ENCODE results near the gene CREBRF. TPM values are rescaled to one million over a fixed set of nuclear protein-coding genes. Genes with fewer than 3 reads are reported as not detected.
"Not testable (repeated sequence)": the region's sequence is repeated elsewhere in the genome, so short reads cannot be mapped to it uniquely, and the experiment has no call there.

Gene CREBRF
- 2.1 TPM for polyA plus RNA-seq (2013, experiment 1 of 2)
- 2.5 TPM for polyA plus RNA-seq (2013, experiment 2 of 2)

- Histone ChIP-seq H3K9ac (ENCODE audit: low read depth, low read length) (peak within 1 kb of the TSS; percentile 74; the same call in 1 of the 2 replicates), H3K9me3 (ENCODE audit: insufficient read depth, low read depth, low read length) (no peaks in the 10 kb centered on the region), H3K27ac (ENCODE audit: low read depth, low read length) (peak within 1 kb of the TSS; percentile 73; the same call in 1 of the 2 replicates), H3K27me3 (ENCODE audit: insufficient read depth, low read length) (no peaks in the 10 kb centered on the region; the same call in 1 of the 2 replicates), H3K36me3 (ENCODE audit: insufficient read depth, low read length) (no peaks in the 10 kb centered on the region), H3K4me1 (ENCODE audit: insufficient read depth, low read length) (peaks cover 9% of the 10 kb centered on the region), H3K4me3 (ENCODE audit: low read length) (peak within 1 kb of the TSS; percentile 77)
- WGBS, result under 1% methylated on average over 74 of the region's 74 CpGs
These were observed at the start of gene CREBRF for GRCh38 chr5:173055983-173056782. Gene CREBRF (plus strand): TSS chr5:173056352. CDS start chr5:173080776, 24,424 bp downstream.

- no peak overlapping the region for H3K27ac ChIP-seq (ENCODE audit: low read depth, low read length)
- H3K9ac ChIP-seq (ENCODE audit: low read depth, low read length), result no peak overlapping the region
- H3K36me3 ChIP-seq (ENCODE audit: insufficient read depth, low read length), result no peaks in the 10 kb centered on the region
- WGBS, result 77% methylated on average over 6 of the region's 6 CpGs
- no peak overlapping the region for H3K4me3 ChIP-seq (ENCODE audit: low read length)
- no peaks in the 10 kb centered on the region for H3K27me3 ChIP-seq (ENCODE audit: insufficient read depth, low read length)
- H3K9me3 ChIP-seq (ENCODE audit: insufficient read depth, low read depth, low read length), result no peaks in the 10 kb centered on the region
- H3K4me1 ChIP-seq (ENCODE audit: insufficient read depth, low read length), result no peaks in the 10 kb centered on the region
These were observed 46.1 kb upstream of the CREBRF start for GRCh38 chr5:173010021-173010420.

- no peaks in the 10 kb centered on the region for H3K36me3 ChIP-seq (ENCODE audit: insufficient read depth, low read length)
- no peaks in the 10 kb centered on the region for H3K9me3 ChIP-seq (ENCODE audit: insufficient read depth, low read depth, low read length)
- H3K27me3 ChIP-seq (ENCODE audit: insufficient read depth, low read length), result no peaks in the 10 kb centered on the region
- H3K9ac ChIP-seq (ENCODE audit: low read depth, low read length), result no peak overlapping the region
- 81% methylated on average over 11 of the region's 11 CpGs for WGBS
- H3K4me3 ChIP-seq (ENCODE audit: low read length), result no peak overlapping the region
- H3K4me1 ChIP-seq (ENCODE audit: insufficient read depth, low read length), result no peaks in the 10 kb centered on the region
- H3K27ac ChIP-seq (ENCODE audit: low read depth, low read length), result no peak overlapping the region
These were observed 45.3 kb upstream of the CREBRF start for GRCh38 chr5:173010547-173011464.

GRCh38 chr5:173011566-173011965 lies 44.6 kb upstream of the CREBRF start:
- no peaks in the 10 kb centered on the region for H3K9me3 ChIP-seq (ENCODE audit: insufficient read depth, low read depth, low read length)
- WGBS, result 97% methylated on average over 4 of the region's 4 CpGs
- H3K27me3 ChIP-seq (ENCODE audit: insufficient read depth, low read length), result no peaks in the 10 kb centered on the region
- H3K9ac ChIP-seq (ENCODE audit: low read depth, low read length), result no peak overlapping the region
- peaks cover 7% of the 10 kb centered on the region for H3K4me1 ChIP-seq (ENCODE audit: insufficient read depth, low read length)
- no peak overlapping the region for H3K4me3 ChIP-seq (ENCODE audit: low read length)
- H3K36me3 ChIP-seq (ENCODE audit: insufficient read depth, low read length), result no peaks in the 10 kb centered on the region
- H3K27ac ChIP-seq (ENCODE audit: low read depth, low read length), result no peak overlapping the region

GRCh38 chr5:173012882-173013281 lies 43.3 kb upstream of the CREBRF start:
- WGBS, result 93% methylated on average over 4 of the region's 4 CpGs
- Histone ChIP-seq H3K4me3 (ENCODE audit: low read length) (no peak overlapping the region), H3K9ac (ENCODE audit: low read depth, low read length) (no peak overlapping the region), H3K27me3 (ENCODE audit: insufficient read depth, low read length) (no peaks in the 10 kb centered on the region), H3K9me3 (ENCODE audit: insufficient read depth, low read depth, low read length) (no peaks in the 10 kb centered on the region), H3K36me3 (ENCODE audit: insufficient read depth, low read length) (no peaks in the 10 kb centered on the region), H3K4me1 (ENCODE audit: insufficient read depth, low read length) (peaks cover 11% of the 10 kb centered on the region), H3K27ac (ENCODE audit: low read depth, low read length) (no peak overlapping the region)

- no peaks in the 10 kb centered on the region for H3K9me3 ChIP-seq (ENCODE audit: insufficient read depth, low read depth, low read length)
- peaks cover 11% of the 10 kb centered on the region for H3K4me1 ChIP-seq (ENCODE audit: insufficient read depth, low read length)
- H3K27me3 ChIP-seq (ENCODE audit: insufficient read depth, low read length), result no peaks in the 10 kb centered on the region
- no peak overlapping the region for H3K27ac ChIP-seq (ENCODE audit: low read depth, low read length)
- H3K4me3 ChIP-seq (ENCODE audit: low read length), result no peak overlapping the region
- 98% methylated on average over 4 of the region's 4 CpGs for WGBS
- no peak overlapping the region for H3K9ac ChIP-seq (ENCODE audit: low read depth, low read length)
- no peaks in the 10 kb centered on the region for H3K36me3 ChIP-seq (ENCODE audit: insufficient read depth, low read length)
These were observed 41.5 kb upstream of the CREBRF start for GRCh38 chr5:173014671-173015070.

GRCh38 chr5:173015192-173015591 lies 41.0 kb upstream of the CREBRF start:
- H3K9me3 ChIP-seq (ENCODE audit: insufficient read depth, low read depth, low read length), result no peaks in the 10 kb centered on the region
- H3K36me3 ChIP-seq (ENCODE audit: insufficient read depth, low read length), result peaks cover 4% of the 10 kb centered on the region; the same call in 1 of the 2 replicates
- WGBS, result 97% methylated on average over 2 of the region's 2 CpGs
- H3K4me3 ChIP-seq (ENCODE audit: low read length), result no peak overlapping the region
- H3K27ac ChIP-seq (ENCODE audit: low read depth, low read length), result no peak overlapping the region
- no peaks in the 10 kb centered on the region for H3K27me3 ChIP-seq (ENCODE audit: insufficient read depth, low read length)
- peaks cover 11% of the 10 kb centered on the region for H3K4me1 ChIP-seq (ENCODE audit: insufficient read depth, low read length)
- H3K9ac ChIP-seq (ENCODE audit: low read depth, low read length), result no peak overlapping the region

- Histone ChIP-seq H3K4me3 (ENCODE audit: low read length) (no peak overlapping the region), H3K4me1 (ENCODE audit: insufficient read depth, low read length) (peaks cover 11% of the 10 kb centered on the region), H3K27ac (ENCODE audit: low read depth, low read length) (no peak overlapping the region), H3K36me3 (ENCODE audit: insufficient read depth, low read length) (peaks cover 11% of the 10 kb centered on the region; the same call in 1 of the 2 replicates), H3K27me3 (ENCODE audit: insufficient read depth, low read length) (no peaks in the 10 kb centered on the region), H3K9me3 (ENCODE audit: insufficient read depth, low read depth, low read length) (no peaks in the 10 kb centered on the region), H3K9ac (ENCODE audit: low read depth, low read length) (no peak overlapping the region)
- 92% methylated on average over 13 of the region's 13 CpGs for WGBS
These were observed 40.3 kb upstream of the CREBRF start for GRCh38 chr5:173015598-173016455.

- H3K4me3 ChIP-seq (ENCODE audit: low read length), result no peak overlapping the region
- peaks cover 11% of the 10 kb centered on the region for H3K4me1 ChIP-seq (ENCODE audit: insufficient read depth, low read length)
- no peaks in the 10 kb centered on the region for H3K9me3 ChIP-seq (ENCODE audit: insufficient read depth, low read depth, low read length)
- no peaks in the 10 kb centered on the region for H3K27me3 ChIP-seq (ENCODE audit: insufficient read depth, low read length)
- H3K27ac ChIP-seq (ENCODE audit: low read depth, low read length), result peak overlapping the region; percentile 28
- WGBS, result 80% methylated on average over 4 of the region's 4 CpGs
- H3K36me3 ChIP-seq (ENCODE audit: insufficient read depth, low read length), result peaks cover 17% of the 10 kb centered on the region; the same call in 1 of the 2 replicates
- no peak overlapping the region for H3K9ac ChIP-seq (ENCODE audit: low read depth, low read length)
These were observed 39.5 kb upstream of the CREBRF start for GRCh38 chr5:173016598-173017046.

GRCh38 chr5:173017087-173017486 lies 39.1 kb upstream of the CREBRF start:
- H3K27ac ChIP-seq (ENCODE audit: low read depth, low read length), result peak overlapping the region; percentile 28
- WGBS, result 95% methylated on average over 15 of the region's 15 CpGs
- not testable (repeated sequence) for H3K9ac ChIP-seq (ENCODE audit: low read depth, low read length)

More at GRCh38 chr5:173017087-173017486, 39.1 kb upstream of the CREBRF start:
- H3K27me3 ChIP-seq (ENCODE audit: insufficient read depth, low read length); H3K9me3 ChIP-seq (ENCODE audit: insufficient read depth, low read depth, low read length); H3K4me3 ChIP-seq (ENCODE audit: low read length): not testable (repeated sequence)
- H3K4me1 ChIP-seq (ENCODE audit: insufficient read depth, low read length), result peaks cover 11% of the 10 kb centered on the region
- peaks cover 19% of the 10 kb centered on the region; the same call in 1 of the 2 replicates for H3K36me3 ChIP-seq (ENCODE audit: insufficient read depth, low read length)

Data from HUES64 (cell line).